Suprapubic skin (tissue), 3 donors: Measurements from ENCODE around the gene GHDC.

Source experiments
- POLR2A ChIP-seq, 2 donors: fragments of 450-650 bp; IDR thresholded peaks; one replicate each; pipeline ENCODE4 v1.6.1; 2017; ENCODE audit warnings: antibody characterized with exemption in 2 of 2, mild to moderate bottlenecking in 2 of 2, moderate library complexity in 2 of 2
- TF ChIP-seq, protein P1 (sequence below), 2 donors: fragments of 200-600 bp in 1 of 2; fragments of 450-650 bp in 1 of 2; sonication (generic) in 1 of 2; IDR thresholded peaks; one replicate each; pipeline ENCODE4 v1.5.1; 2016 to 2019; ENCODE audit warnings: antibody characterized with exemption in 2 of 2, mild to moderate bottlenecking in 1 of 2, moderate library complexity in 1 of 2

- no peak for TF ChIP-seq POLR2A (IDR thresholded peaks at IDR 0.05)
- TF ChIP-seq, protein P1, sequence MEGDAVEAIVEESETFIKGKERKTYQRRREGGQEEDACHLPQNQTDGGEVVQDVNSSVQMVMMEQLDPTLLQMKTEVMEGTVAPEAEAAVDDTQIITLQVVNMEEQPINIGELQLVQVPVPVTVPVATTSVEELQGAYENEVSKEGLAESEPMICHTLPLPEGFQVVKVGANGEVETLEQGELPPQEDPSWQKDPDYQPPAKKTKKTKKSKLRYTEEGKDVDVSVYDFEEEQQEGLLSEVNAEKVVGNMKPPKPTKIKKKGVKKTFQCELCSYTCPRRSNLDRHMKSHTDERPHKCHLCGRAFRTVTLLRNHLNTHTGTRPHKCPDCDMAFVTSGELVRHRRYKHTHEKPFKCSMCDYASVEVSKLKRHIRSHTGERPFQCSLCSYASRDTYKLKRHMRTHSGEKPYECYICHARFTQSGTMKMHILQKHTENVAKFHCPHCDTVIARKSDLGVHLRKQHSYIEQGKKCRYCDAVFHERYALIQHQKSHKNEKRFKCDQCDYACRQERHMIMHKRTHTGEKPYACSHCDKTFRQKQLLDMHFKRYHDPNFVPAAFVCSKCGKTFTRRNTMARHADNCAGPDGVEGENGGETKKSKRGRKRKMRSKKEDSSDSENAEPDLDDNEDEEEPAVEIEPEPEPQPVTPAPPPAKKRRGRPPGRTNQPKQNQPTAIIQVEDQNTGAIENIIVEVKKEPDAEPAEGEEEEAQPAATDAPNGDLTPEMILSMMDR (IDR thresholded peaks at IDR 0.05): no peak
Observed at GRCh38 chr17:42201458-42201772, 7.1 kb upstream of the GHDC start.
